Heart left ventricle (tissue), 16 donors: ENCODE results near the gene LGALS4. TPM values are rescaled to one million over a fixed set of nuclear protein-coding genes. Genes with fewer than 3 reads are reported as not detected.
"Not testable (repeated sequence)": the region's sequence is repeated elsewhere in the genome, so short reads cannot be mapped to it uniquely, and the experiment has no call there.

Experiments used
- ATAC-seq, 4 donors: fragments of 200-7000 bp; cut with Tn5 transposase; one replicate each; pipeline ENCODE4 v1.9.1; 2020 to 2022; ENCODE audit warnings: moderate library complexity in 4 of 4, mild to moderate bottlenecking in 3 of 4, moderate number of reproducible peaks in 1 of 4
- DNase-seq, 5 donors: peaks; one replicate each; pipeline ENCODE4 v3.0.0-alpha.2; 2020
- H3K27ac ChIP-seq, 12 donors: fragments of 200-600 bp; sonication (generic) in 4 of 12; one replicate each; pipeline versions ENCODE4 v1.5.0 to v1.8.0; 2016 to 2022; ENCODE audit warnings: mild to moderate bottlenecking in 2 of 12
- H3K27me3 ChIP-seq, 9 donors: fragments of 200-600 bp; sonication (generic) in 2 of 9; one replicate each; pipeline versions ENCODE4 v1.5.1 to v1.8.0; 2016 to 2022; ENCODE audit warnings: mild to moderate bottlenecking in 3 of 9
- H3K36me3 ChIP-seq, 9 donors: fragments of 200-600 bp; sonication (generic) in 2 of 9; one replicate each; pipeline versions ENCODE4 v1.5.0 to v1.8.0; 2018 to 2022; ENCODE audit warnings: mild to moderate bottlenecking in 2 of 9
- H3K4me1 ChIP-seq, 12 donors: fragments of 200-600 bp; sonication (generic) in 4 of 12; one replicate each; pipeline versions ENCODE4 v1.5.0 to v1.8.0; 2016 to 2022; ENCODE audit warnings: mild to moderate bottlenecking in 3 of 12
- H3K4me3 ChIP-seq, 12 donors: fragments of 200-600 bp; sonication (generic) in 4 of 12; one replicate each; pipeline versions ENCODE4 v1.5.0 to v1.8.0; 2017 to 2022; ENCODE audit warnings: mild to moderate bottlenecking in 9 of 12, moderate library complexity in 4 of 12
- H3K9me3 ChIP-seq, 12 donors: fragments of 200-600 bp; sonication (generic) in 4 of 12; one replicate each; pipeline versions ENCODE4 v1.5.0 to v1.8.0; 2016 to 2022; ENCODE audit warnings: mild to moderate bottlenecking in 1 of 12
- POLR2A ChIP-seq, 2 donors: fragments of 450-650 bp; IDR thresholded peaks; one replicate each; pipeline ENCODE4 v1.6.1; 2017; ENCODE audit warnings: antibody characterized with exemption in 2 of 2, mild to moderate bottlenecking in 2 of 2, moderate library complexity in 2 of 2
- WGBS, 4 donors: extraction: QIAGEN DNeasy Blood & Tissue Kit in 2 of 4; methylation state at CpG; one replicate each; pipeline versions ENCODE4 v1.1.5 to v1.1.7; 2013 to 2018; 5-methylcytosine and 5-hydroxymethylcytosine counted together
- intact Hi-C, 10 donors: fragments of 100-400 bp; cut with DNase I; formaldehyde crosslinking; loops; one replicate each; pipeline versions ENCODE4 v1.11.1 to v1.14.2; 2022
- polyA plus RNA-seq, 2 donors: library from polyadenylated mRNA; stranded (reverse); fragments of 200-250 nt; gene quantifications; one replicate each; pipeline ENCODE4 v1.2.3, GENCODE V29; 2013
- total RNA-seq, 9 donors: library from RNA; depleted of rRNA in 2 of 9; stranded (reverse); fragments of >200 nt in 2 of 9; fragmentation: NEBNext Ultra II Directional in 3 of 9; extraction: Animal tissue kit (Norgen Biotek cat#: 25700) in 3 of 9; gene quantifications; one replicate each; pipeline versions ENCODE4 v1.1.0 to v1.2.4, GENCODE V29; 2016 to 2023
- TF ChIP-seq, protein P1 (sequence below), 12 donors: fragments of 200-600 bp; sonication (generic) in 4 of 12; IDR thresholded peaks; one replicate each; pipeline versions ENCODE4 v1.5.0 to v1.8.0; 2018 to 2022; ENCODE audit warnings: antibody characterized with exemption in 12 of 12, mild to moderate bottlenecking in 5 of 12
- donor health status: ischemic (EF 13 %, LVEDD 7.1; RV severe dilation, severe dysfunction).
- donor health status: healthy with polysubstance abuse.
- donor health status: DM: no; HTN: yes; CAD: no.
- donor health status: DM: no; HTN: no; CAD: no.
- donor health status: ischemic (EF 25% LVEDD 6.9; RV normal size, moderate dysfunction).
- donor health status: ischemic (EF 25% LVEDD 5.7; RV mildly dilated, moderate dysfunction).
- donor health status: healthy.
- donor health status: DM: yes; HTN: yes; CAD: no.
- donor health status: ischemic (EF 35%, LVEDD 5.7; RV mildly dilated, moderate dysfunction).
- donor health status: nonischemic (EF 11% LVEDD 7.7; RV severe dilation, severe dysfunction).
- donor health status: DM: yes; HTN: yes; CAD: no.
- donor health status: PGD.
- donor health status: ischemic (EF 29% LVEDD 5.4; RV normal size, mild dysfunction).
- donor health status: nonischemic (EF 23%, LVEDD 6.1; RV moderate dilation, normal function).

Gene LGALS4
- total and polyA plus RNA-seq, 11 donors, result 0.35 to 1.3 (median 0.67) TPM; not detected in 2

DNA sequence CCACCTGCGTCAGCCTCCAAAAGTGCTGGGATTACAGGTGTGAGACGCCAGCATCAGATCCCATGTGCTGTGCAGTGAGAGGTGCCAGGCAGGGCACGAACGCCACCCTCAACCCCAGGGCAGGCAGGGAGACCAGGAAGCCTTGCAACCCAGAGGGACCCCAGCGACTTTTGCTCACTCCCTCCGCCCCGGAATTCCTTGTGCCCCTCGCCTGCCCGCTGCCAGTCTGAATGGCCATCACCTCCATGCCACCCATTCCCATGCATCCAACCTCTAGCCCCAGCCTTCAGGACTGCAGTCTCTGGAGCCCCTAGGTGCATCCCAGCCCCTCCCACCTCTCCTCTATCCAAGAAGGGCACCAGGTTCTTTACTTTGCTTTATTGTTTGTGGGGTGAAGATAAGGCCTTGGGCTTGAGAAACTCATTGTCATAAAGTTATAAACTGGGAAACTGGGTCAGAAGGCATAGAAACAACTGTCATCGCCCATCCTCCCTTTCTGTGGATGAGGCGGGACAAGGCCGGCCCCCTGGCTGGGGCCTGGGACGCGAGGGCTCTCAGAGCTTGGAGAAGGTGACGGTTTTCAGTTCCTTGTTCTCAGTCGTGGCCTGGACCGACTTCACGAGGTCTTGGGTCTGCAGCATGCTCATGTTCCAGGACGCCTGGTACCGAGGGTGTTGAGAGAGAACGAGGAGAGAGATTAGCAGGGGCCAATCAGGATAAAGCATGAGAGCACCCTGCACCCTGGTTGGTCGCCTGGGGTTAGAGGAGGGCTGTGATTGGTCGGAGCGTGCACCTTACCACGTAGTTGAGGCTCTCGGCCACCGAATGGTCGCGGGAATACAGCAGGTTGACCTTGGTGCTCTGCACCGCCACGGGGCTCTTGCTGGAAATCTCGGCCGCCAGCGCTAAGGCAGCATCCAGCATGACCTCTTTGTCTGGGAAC, 2.6 kb upstream of the LGALS4 start:
- Histone ChIP-seq H3K4me3 (no peak overlapping the region), H3K27ac (no peak overlapping the region), H3K27me3 (no peaks in the 10 kb centered on the region), H3K36me3 (peaks cover 0 to 39% (median 34%) of the 10 kb centered on the region in 9 donors), H3K4me1 (peaks cover 0 to 16% (median 9%) of the 10 kb centered on the region in 12 donors), H3K9me3 (no peaks in the 10 kb centered on the region)
- intact Hi-C loops, result no loop called here
- DNase-seq (no peak), ATAC-seq (no peak)
- 89 to 92% (median 91%) methylated on average over 32 to 34 of the region's 34 CpGs for WGBS, 4 donors
- TF ChIP-seq POLR2A (IDR thresholded peaks at IDR 0.05), result no peak
- TF ChIP-seq, protein P1, sequence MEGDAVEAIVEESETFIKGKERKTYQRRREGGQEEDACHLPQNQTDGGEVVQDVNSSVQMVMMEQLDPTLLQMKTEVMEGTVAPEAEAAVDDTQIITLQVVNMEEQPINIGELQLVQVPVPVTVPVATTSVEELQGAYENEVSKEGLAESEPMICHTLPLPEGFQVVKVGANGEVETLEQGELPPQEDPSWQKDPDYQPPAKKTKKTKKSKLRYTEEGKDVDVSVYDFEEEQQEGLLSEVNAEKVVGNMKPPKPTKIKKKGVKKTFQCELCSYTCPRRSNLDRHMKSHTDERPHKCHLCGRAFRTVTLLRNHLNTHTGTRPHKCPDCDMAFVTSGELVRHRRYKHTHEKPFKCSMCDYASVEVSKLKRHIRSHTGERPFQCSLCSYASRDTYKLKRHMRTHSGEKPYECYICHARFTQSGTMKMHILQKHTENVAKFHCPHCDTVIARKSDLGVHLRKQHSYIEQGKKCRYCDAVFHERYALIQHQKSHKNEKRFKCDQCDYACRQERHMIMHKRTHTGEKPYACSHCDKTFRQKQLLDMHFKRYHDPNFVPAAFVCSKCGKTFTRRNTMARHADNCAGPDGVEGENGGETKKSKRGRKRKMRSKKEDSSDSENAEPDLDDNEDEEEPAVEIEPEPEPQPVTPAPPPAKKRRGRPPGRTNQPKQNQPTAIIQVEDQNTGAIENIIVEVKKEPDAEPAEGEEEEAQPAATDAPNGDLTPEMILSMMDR (IDR thresholded peaks at IDR 0.05), result no peak

DNA sequence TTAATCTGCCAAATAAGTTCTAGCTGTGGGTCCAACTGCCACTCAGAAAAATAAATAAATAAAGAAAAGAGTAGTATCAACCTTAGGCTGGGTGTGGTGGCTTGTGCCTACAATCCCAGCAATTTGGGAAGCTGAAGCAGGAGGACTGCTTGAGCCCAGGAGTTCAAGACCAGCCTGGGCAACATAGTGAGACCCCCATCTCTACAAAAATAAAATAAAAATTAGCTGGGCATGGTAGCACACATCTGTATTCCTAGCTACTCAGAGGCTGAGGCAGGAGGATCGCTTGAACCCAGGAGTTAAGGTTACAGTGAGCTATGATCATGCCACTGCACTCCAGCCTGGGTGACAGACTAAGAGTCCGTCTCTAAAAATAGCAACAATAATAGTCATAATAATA, 1.2 kb upstream of the LGALS4 start:
- H3K27me3 ChIP-seq, intact Hi-C loops, H3K9me3 ChIP-seq, ATAC-seq, DNase-seq, H3K27ac ChIP-seq, H3K4me3 ChIP-seq, H3K4me1 ChIP-seq: not testable (repeated sequence)
- WGBS, 4 donors, result 81 to 88% (median 82%) methylated on average over 2 of the region's 2 CpGs
- H3K36me3 ChIP-seq, result peaks cover 0 to 37% (median 34%) of the 10 kb centered on the region in 9 donors

DNA sequence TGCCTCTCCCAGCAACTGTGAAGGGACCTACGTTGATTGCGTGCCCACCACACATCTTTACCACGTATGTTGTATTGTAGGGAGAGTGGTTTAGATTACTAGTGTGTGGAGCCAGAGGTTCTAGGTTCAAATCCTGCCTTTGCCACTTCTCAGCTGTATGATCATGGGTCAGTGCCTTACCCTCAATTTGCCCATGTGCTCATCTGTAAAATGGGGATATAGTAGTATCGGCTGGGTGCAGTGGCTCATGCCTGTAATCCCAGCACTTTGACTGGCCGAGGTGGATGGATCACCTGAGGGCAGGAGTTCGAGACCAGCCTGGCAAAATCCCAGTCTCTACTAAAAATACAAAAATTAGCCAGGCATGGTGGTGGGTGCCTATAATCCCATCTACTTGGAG, 578 bp upstream of the LGALS4 start:
- no peaks in the 10 kb centered on the region for H3K4me1 ChIP-seq

DNA sequence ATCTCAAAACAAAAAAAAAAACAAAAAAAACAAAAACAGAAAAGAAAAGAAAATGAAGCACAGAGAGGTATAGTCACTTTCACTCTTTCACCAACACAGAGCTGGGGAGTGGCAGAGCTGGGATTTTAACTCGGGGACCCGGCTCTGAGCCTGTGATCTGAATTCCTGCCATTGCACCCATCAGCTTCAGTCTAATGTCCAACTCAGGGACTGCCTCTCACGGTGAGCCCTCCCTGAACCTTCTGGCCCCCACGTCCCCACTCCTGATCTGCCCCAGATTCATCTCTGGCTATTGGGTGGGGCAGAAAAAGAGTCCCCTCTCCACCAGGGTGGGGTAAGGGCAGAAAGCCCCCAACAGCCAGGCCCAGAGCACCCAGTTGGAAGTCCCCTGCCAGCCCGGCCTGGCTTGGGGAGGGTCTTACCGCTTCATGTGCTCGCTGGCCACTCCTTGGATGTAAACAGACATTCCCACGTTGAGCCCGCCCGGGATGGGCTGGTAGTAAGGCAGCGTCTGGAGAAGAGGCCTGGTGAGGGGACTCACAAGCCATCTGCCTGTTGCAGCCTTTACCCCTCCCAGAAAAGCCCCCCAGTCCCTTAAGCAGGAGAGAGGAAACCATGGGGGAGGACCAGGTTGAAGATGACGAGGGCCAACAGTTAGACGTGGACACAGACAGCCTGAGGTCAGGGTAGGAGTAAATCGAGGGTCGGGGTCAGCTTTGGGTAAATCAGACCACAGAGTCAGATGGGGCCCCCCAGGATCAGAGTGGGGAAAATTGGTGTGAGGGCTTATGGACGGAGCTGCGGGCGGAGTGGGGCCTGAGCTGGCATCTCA, 520 bp downstream of the LGALS4 start:
- DNase-seq (no peak), ATAC-seq (no peak)
- no peaks in the 10 kb centered on the region for H3K27me3 ChIP-seq
- H3K27ac ChIP-seq, result no peak overlapping the region
- 83 to 88% (median 85%) methylated on average over 18 of the region's 18 CpGs for WGBS, 4 donors
- H3K9me3 ChIP-seq, result no peaks in the 10 kb centered on the region
- H3K36me3 ChIP-seq, result peaks cover 0 to 27% (median 24%) of the 10 kb centered on the region in 9 donors
- intact Hi-C loops, result no loop called here
- no peak overlapping the region for H3K4me3 ChIP-seq
- TF ChIP-seq, protein P1 (IDR thresholded peaks at IDR 0.05), result no peak
- no peak for TF ChIP-seq POLR2A (IDR thresholded peaks at IDR 0.05)
- no peaks in the 10 kb centered on the region for H3K4me1 ChIP-seq

More for the DNA sequence above, 578 bp upstream of the LGALS4 start:
- Histone ChIP-seq H3K9me3 (no peaks in the 10 kb centered on the region), H3K27me3 (no peaks in the 10 kb centered on the region), H3K27ac (no peak overlapping the region), H3K36me3 (peaks cover 0 to 37% (median 34%) of the 10 kb centered on the region in 9 donors), H3K4me3 (no peak overlapping the region)
- no peak for ATAC-seq
- DNase-seq, result no peak
- 88 to 95% (median 91%) methylated on average over 6 of the region's 6 CpGs for WGBS, 4 donors
- TF ChIP-seq, protein P1 (IDR thresholded peaks at IDR 0.05), result no peak
- TF ChIP-seq POLR2A (IDR thresholded peaks at IDR 0.05), result no peak
- intact Hi-C loops, result no loop called here
